T-cell (primary cell): ENCODE measurements around the gene TMPRSS9. TPM values are rescaled to one million over a fixed set of nuclear protein-coding genes. Genes with fewer than 3 reads are reported as not detected.

Experiments
- ATAC-seq, 4 experiments: fragments of 200-7000 bp in 3 of 4; fragments of 150-1000 bp in 1 of 4; cut with Tn5 transposase; replicated peaks in 1 of 4; 1 replicate in 3 of 4; 2 replicates in 1 of 4; pipeline ENCODE4 v1.10.0; 2021; ENCODE audit warnings: moderate library complexity in 3 of 4, mild to moderate bottlenecking in 2 of 4, moderate number of reproducible peaks in 1 of 4
- CTCF ChIA-PET, 2 donors: fragments of 300-600 bp; sonication (Branson Sonifier 250); formaldehyde crosslinking; loops; one replicate each; lab custom pipeline; 2022; ENCODE audit warnings: antibody characterized with exemption in 2 of 2; lab: Charles Lee
- POLR2A ChIA-PET, 2 donors: fragments of 300-600 bp; sonication (Branson Sonifier 250); formaldehyde crosslinking; loops; one replicate each; lab custom pipeline; 2022; ENCODE audit warnings: antibody characterized with exemption in 2 of 2; lab: Charles Lee
- DNase-seq, 35 experiments: peaks; one replicate each; pipeline versions ENCODE4 v3.0.0 to v3.0.0-alpha.2; 2013 to 2023
- H3K27ac ChIP-seq: one replicate; pipeline ENCODE4 v1.5.1; 2013; ENCODE audit warnings: low read length
- H3K27me3 ChIP-seq, 2 experiments: replicated peaks in 1 of 2; 1 replicate in 1 of 2; 2 replicates in 1 of 2; pipeline versions ENCODE4 v1.6.1 to v1.7.0; 2013; ENCODE audit warnings: low read length in 1 of 2, mixed read lengths in 1 of 2; ENCODE audit not compliant: control insufficient read depth in 2 of 2, insufficient read depth in 2 of 2; ENCODE audit errors: extremely low read depth in 1 of 2
- H3K36me3 ChIP-seq, 2 donors: 1 replicate in 1 of 2; 2 replicates in 1 of 2; pipeline versions ENCODE4 v1.6.1 to v1.7.0; 2013; ENCODE audit warnings: low read length in 1 of 2; ENCODE audit not compliant: control insufficient read depth in 2 of 2, insufficient read depth in 1 of 2; ENCODE audit errors: extremely low read depth in 1 of 2
- H3K4me1 ChIP-seq, 2 experiments: 1 replicate in 1 of 2; 2 replicates in 1 of 2; pipeline versions ENCODE4 v1.6.1 to v1.7.0; 2013; ENCODE audit warnings: low read length in 2 of 2, mixed read lengths in 1 of 2; ENCODE audit not compliant: insufficient read depth in 2 of 2, control insufficient read depth in 1 of 2; ENCODE audit errors: extremely low read depth in 1 of 2
- H3K4me3 ChIP-seq, 2 donors: 1 replicate in 1 of 2; 2 replicates in 1 of 2; pipeline versions ENCODE4 v1.5.1 to v1.7.0; 2013; ENCODE audit warnings: mild to moderate bottlenecking in 2 of 2, low read length in 1 of 2, moderate library complexity in 1 of 2; ENCODE audit not compliant: control insufficient read depth in 1 of 2; ENCODE audit errors: extremely low read depth in 1 of 2
- H3K9me3 ChIP-seq: 2 replicates; pipeline ENCODE4 v1.7.0; 2013
- H3K27ac Mint-ChIP-seq, 2 donors: one replicate each; pipeline ENCODE4 v1.8.0; 2020 to 2021; ENCODE audit warnings: mild to moderate bottlenecking in 2 of 2, mixed read lengths in 2 of 2
- H3K27me3 Mint-ChIP-seq, 2 donors: one replicate each; pipeline ENCODE4 v1.8.0; 2021 to 2022; ENCODE audit warnings: mixed read lengths in 2 of 2
- H3K36me3 Mint-ChIP-seq: one replicate; pipeline ENCODE4 v1.8.0; 2021; ENCODE audit warnings: mixed read lengths
- H3K4me1 Mint-ChIP-seq, 3 donors: one replicate each; pipeline ENCODE4 v1.8.0; 2020 to 2022; ENCODE audit warnings: mixed read lengths in 3 of 3, mild to moderate bottlenecking in 1 of 3
- H3K4me3 Mint-ChIP-seq, 3 donors: one replicate each; pipeline ENCODE4 v1.8.0; 2020 to 2022; ENCODE audit warnings: mild to moderate bottlenecking in 3 of 3, mixed read lengths in 3 of 3, moderate library complexity in 3 of 3
- H3K9me3 Mint-ChIP-seq, 3 donors: one replicate each; pipeline ENCODE4 v1.8.0; 2020 to 2022; ENCODE audit warnings: mixed read lengths in 3 of 3
- WGBS: methylation state at CpG from one replicate; pipeline ENCODE4 v1.1.5; 2013; ENCODE audit warnings: missing lambda C conversion rate; ENCODE audit not compliant: insufficient coverage; 5-methylcytosine and 5-hydroxymethylcytosine counted together
- total RNA-seq, 35 experiments: library from RNA in 6 of 35; stranded (reverse) in 6 of 35; fragments of 120-200 nt in 1 of 35; gene quantifications; one replicate each; pipeline versions ENCODE4 v1.2.1 to v1.2.4 and lab custom pipeline; 2013 to 2026

TMPRSS9 gene
- total RNA-seq, 5 donors from 2014 or later (not counting 1 experiment from before 2014, with no cell fraction given), result not detected

GRCh38 chr19:2350656-2351055 lies 9.4 kb upstream of the TMPRSS9 start:
- no peak for DNase-seq
- ChIA-PET CTCF (no interaction called here), POLR2A (no interaction called here)
- Histone ChIP-seq H3K36me3 (peaks cover 17% of the 10 kb centered on the region in 2 donors), H3K4me3 (no peak overlapping the region), H3K9me3 (no peaks in the 10 kb centered on the region), H3K4me1 (no peaks in the 10 kb centered on the region), H3K27ac (no peak overlapping the region), H3K27me3 (no peaks in the 10 kb centered on the region)
- Mint-ChIP-seq H3K36me3 (no peaks in the 10 kb centered on the region), H3K9me3 (no peaks in the 10 kb centered on the region), H3K4me3 (no peak overlapping the region), H3K27me3 (no peaks in the 10 kb centered on the region), H3K4me1 (no peaks in the 10 kb centered on the region), H3K27ac (no peak overlapping the region)
- no peak for ATAC-seq
- 98% methylated on average over 16 of the region's 16 CpGs for WGBS

- Mint-ChIP-seq H3K27ac (no peak overlapping the region), H3K36me3 (no peaks in the 10 kb centered on the region), H3K4me1 (no peaks in the 10 kb centered on the region), H3K27me3 (no peaks in the 10 kb centered on the region), H3K9me3 (no peaks in the 10 kb centered on the region), H3K4me3 (no peak overlapping the region)
- no peak for ATAC-seq
- Histone ChIP-seq H3K4me1 (no peaks in the 10 kb centered on the region), H3K4me3 (no peak overlapping the region), H3K27me3 (no peaks in the 10 kb centered on the region), H3K9me3 (no peaks in the 10 kb centered on the region), H3K36me3 (peaks cover 17% of the 10 kb centered on the region in 2 donors), H3K27ac (no peak overlapping the region)
- DNase-seq, result no peak
- whole genome bisulfite sequencing, result 98% methylated on average over 22 of the region's 28 CpGs
- CTCF ChIA-PET, result no interaction called here
- POLR2A ChIA-PET, result no interaction called here
Measured at GRCh38 chr19:2351591-2351990, 8.5 kb upstream of the TMPRSS9 start.

GRCh38 chr19:2352121-2352520 lies 7.9 kb upstream of the TMPRSS9 start:
- no peak overlapping the region for H3K27ac Mint-ChIP-seq
- no peaks in the 10 kb centered on the region for H3K9me3 ChIP-seq
- POLR2A ChIA-PET, result no interaction called here
- H3K4me1 Mint-ChIP-seq, result no peaks in the 10 kb centered on the region
- ATAC-seq (no peak), DNase-seq (no peak)
- H3K4me3 Mint-ChIP-seq, result no peak overlapping the region
- H3K27ac ChIP-seq, result no peak overlapping the region
- H3K27me3 Mint-ChIP-seq, result no peaks in the 10 kb centered on the region
- no peaks in the 10 kb centered on the region for H3K4me1 ChIP-seq
- peaks cover 17% of the 10 kb centered on the region in 2 donors for H3K36me3 ChIP-seq
- WGBS, result 95% methylated on average over 21 of the region's 24 CpGs
- CTCF ChIA-PET, result no interaction called here
- H3K9me3 Mint-ChIP-seq, result no peaks in the 10 kb centered on the region
- H3K36me3 Mint-ChIP-seq, result no peaks in the 10 kb centered on the region
- H3K4me3 ChIP-seq, result no peak overlapping the region
- H3K27me3 ChIP-seq, result no peaks in the 10 kb centered on the region

- no peaks in the 10 kb centered on the region for H3K27me3 Mint-ChIP-seq
- CTCF ChIA-PET, result no interaction called here
- POLR2A ChIA-PET, result no interaction called here
- H3K27me3 ChIP-seq, result no peaks in the 10 kb centered on the region
- no peak overlapping the region for H3K4me3 ChIP-seq
- peaks cover 17% of the 10 kb centered on the region in 2 donors for H3K36me3 ChIP-seq
- WGBS, result 95% methylated on average over 44 of the region's 45 CpGs
- no peak overlapping the region for H3K27ac ChIP-seq
- no peaks in the 10 kb centered on the region for H3K9me3 Mint-ChIP-seq
- H3K4me1 ChIP-seq, result no peaks in the 10 kb centered on the region
- H3K4me3 Mint-ChIP-seq, result no peak overlapping the region
- H3K4me1 Mint-ChIP-seq, result no peaks in the 10 kb centered on the region
- H3K27ac Mint-ChIP-seq, result no peak overlapping the region
- H3K9me3 ChIP-seq, result no peaks in the 10 kb centered on the region
- no peak for ATAC-seq
- DNase-seq, result no peak
- no peaks in the 10 kb centered on the region for H3K36me3 Mint-ChIP-seq
Measured at GRCh38 chr19:2353159-2353886, 6.7 kb upstream of the TMPRSS9 start.

- POLR2A ChIA-PET, result no interaction called here
- 96% methylated on average over 25 of the region's 34 CpGs for WGBS
Measured at GRCh38 chr19:2353887-2354592, 6.0 kb upstream of the TMPRSS9 start.

GRCh38 chr19:2354670-2355069 lies 5.4 kb upstream of the TMPRSS9 start:
- no peak overlapping the region for H3K4me3 Mint-ChIP-seq
- H3K4me1 ChIP-seq, result no peaks in the 10 kb centered on the region
- 97% methylated on average over 15 of the region's 17 CpGs for WGBS
- H3K36me3 Mint-ChIP-seq, result no peaks in the 10 kb centered on the region
- no peaks in the 10 kb centered on the region for H3K27me3 Mint-ChIP-seq
- no peaks in the 10 kb centered on the region for H3K9me3 ChIP-seq
- H3K9me3 Mint-ChIP-seq, result no peaks in the 10 kb centered on the region
- H3K27ac Mint-ChIP-seq, result no peak overlapping the region
- peaks cover 14 to 17% of the 10 kb centered on the region in 2 donors for H3K36me3 ChIP-seq
- H3K27ac ChIP-seq, result no peak overlapping the region
- peaks cover 0 to 4% of the 10 kb centered on the region in 2 experiments for H3K27me3 ChIP-seq
- ChIA-PET POLR2A (no interaction called here), CTCF (no interaction called here)
- ATAC-seq, result no peak
- H3K4me3 ChIP-seq, result no peak overlapping the region
- H3K4me1 Mint-ChIP-seq, result no peaks in the 10 kb centered on the region
- DNase-seq, result no peak

More at GRCh38 chr19:2353887-2354592, 6.0 kb upstream of the TMPRSS9 start:
- Histone ChIP-seq H3K9me3 (no peaks in the 10 kb centered on the region), H3K27me3 (no peaks in the 10 kb centered on the region), H3K4me3 (no peak overlapping the region), H3K36me3 (peaks cover 14 to 17% of the 10 kb centered on the region in 2 donors), H3K27ac (no peak overlapping the region), H3K4me1 (no peaks in the 10 kb centered on the region)
- Mint-ChIP-seq H3K9me3 (no peaks in the 10 kb centered on the region), H3K27ac (no peak overlapping the region), H3K4me3 (no peak overlapping the region), H3K4me1 (no peaks in the 10 kb centered on the region), H3K36me3 (no peaks in the 10 kb centered on the region), H3K27me3 (no peaks in the 10 kb centered on the region)
- ATAC-seq, result no peak
- DNase-seq, result no peak
- CTCF ChIA-PET, result no interaction called here
